SU-DHL-6 (cell line): Measurements from ENCODE around the gene C18orf54.

Experiments
- H2AFZ ChIP-seq: fragments of 200-600 bp; sonication (generic); 2 replicates; pipeline ENCODE4 v1.6.1; 2014; ENCODE audit warnings: low read depth, mild to moderate bottlenecking, moderate library complexity, mixed read lengths, antibody characterized with exemption, low read length; ENCODE audit not compliant: severe bottlenecking
- H3F3A ChIP-seq: fragments of 200-600 bp; shearing (Covaris generic); 2 replicates; pipeline ENCODE4 v1.6.0; 2016; ENCODE audit warnings: antibody characterized with exemption, mild to moderate bottlenecking; ENCODE audit not compliant: insufficient read depth
- H3K27ac ChIP-seq: fragments of 200-600 bp; sonication (generic); 2 replicates; pipeline ENCODE4 v1.5.1; 2016; ENCODE audit warnings: low read depth, mild to moderate bottlenecking, low read length, moderate library complexity, mixed read lengths
- H3K27me3 ChIP-seq: fragments of 200-600 bp; sonication (generic), shearing (Covaris generic); 2 replicates; pipeline ENCODE4 v1.6.0; 2014; ENCODE audit warnings: mild to moderate bottlenecking, low read length
- H3K36me3 ChIP-seq: fragments of 200-600 bp; sonication (generic); 2 replicates; pipeline ENCODE4 v1.6.1; 2014; ENCODE audit warnings: mild to moderate bottlenecking, low read length, mixed read lengths
- H3K4me2 ChIP-seq: fragments of 300-600, 200-600 bp; shearing (Covaris generic), sonication (generic); 2 replicates; pipeline ENCODE4 v1.6.0; 2014; ENCODE audit warnings: low read length, low read depth, mild to moderate bottlenecking; ENCODE audit not compliant: poor library complexity, severe bottlenecking
- H3K4me3 ChIP-seq: fragments of 200-600 bp; sonication (generic); 2 replicates; pipeline ENCODE4 v1.5.1; 2014; ENCODE audit warnings: antibody characterized with exemption, low read length, mild to moderate bottlenecking, mixed read lengths; ENCODE audit not compliant: insufficient read depth, poor library complexity, severe bottlenecking
- H3K79me2 ChIP-seq: fragments of 200-600 bp; sonication (generic); 2 replicates; pipeline ENCODE4 v1.6.1; 2014; ENCODE audit warnings: mild to moderate bottlenecking, low read length, moderate library complexity; ENCODE audit not compliant: insufficient read depth
- H3K9ac ChIP-seq: fragments of 200-600 bp; sonication (generic); 2 replicates; pipeline ENCODE4 v1.7.0; 2014; ENCODE audit warnings: mild to moderate bottlenecking, low read length
- H3K9me2 ChIP-seq: fragments of 200-600 bp; sonication (generic); replicated peaks from 2 replicates; pipeline ENCODE4 v1.6.1; 2014; ENCODE audit warnings: low read length; ENCODE audit not compliant: insufficient read depth
- H3K9me3 ChIP-seq: fragments of 200-600 bp; sonication (generic); 2 replicates; pipeline ENCODE4 v1.6.1; 2014; ENCODE audit warnings: low read length, mixed read lengths; ENCODE audit not compliant: insufficient read depth
- H4K20me1 ChIP-seq: fragments of 200-600 bp; sonication (generic); 2 replicates; pipeline ENCODE4 v1.6.1; 2014; ENCODE audit warnings: low read depth, mild to moderate bottlenecking, antibody characterized with exemption, low read length, moderate library complexity, mixed read lengths
- CTCF ChIP-seq: fragments of 200-600 bp; sonication (generic); IDR thresholded peaks from one replicate; pipeline ENCODE4 v1.5.1; 2017; ENCODE audit warnings: antibody characterized with exemption, mild to moderate bottlenecking, low read length, moderate library complexity; ENCODE audit not compliant: insufficient read depth, poor library complexity, severe bottlenecking
- EZH2phosphoT487 ChIP-seq: fragments of 200-600 bp; sonication (generic), shearing (Covaris generic); conservative IDR thresholded peaks from 2 replicates; pipeline ENCODE4 v1.6.1; 2018; ENCODE audit warnings: mild to moderate bottlenecking, antibody characterized with exemption, low read length, moderate library complexity, mixed read lengths

The C18orf54 gene

GRCh38 chr18:54351186-54351585, 6.5 kb upstream of the C18orf54 start:
- H3K4me3 ChIP-seq: no peak overlapping the region
- H3K9me3 ChIP-seq: no peaks in the 10 kb centered on the region
- H3K4me2 ChIP-seq: no peak overlapping the region
- H3F3A ChIP-seq: peaks cover 2% of the 10 kb centered on the region; the same call in 1 of the 2 replicates
- no peaks in the 10 kb centered on the region for H4K20me1 ChIP-seq
- no peaks in the 10 kb centered on the region for H3K36me3 ChIP-seq
- H3K27me3 ChIP-seq: no peaks in the 10 kb centered on the region
- H3K9ac ChIP-seq: no peak overlapping the region
- no peaks in the 10 kb centered on the region for H3K9me2 ChIP-seq
- H2AFZ ChIP-seq: no peak overlapping the region
- no peaks in the 10 kb centered on the region for H3K79me2 ChIP-seq
- no peak overlapping the region for H3K27ac ChIP-seq
- TF ChIP-seq CTCF: no peak
- no peak for TF ChIP-seq EZH2phosphoT487

GRCh38 chr18:54357082-54357659, 535 bp upstream of the C18orf54 start:
- Histone ChIP-seq H2AFZ (peak overlapping the region; percentile 100), H4K20me1 (no peaks in the 10 kb centered on the region), H3K9ac (peak overlapping the region; percentile 89), H3K4me2 (peak overlapping the region; percentile 75), H3K9me2 (no peaks in the 10 kb centered on the region), H3K36me3 (peaks cover 18% of the 10 kb centered on the region), H3F3A (peaks cover 19% of the 10 kb centered on the region; the same call in 1 of the 2 replicates), H3K27me3 (no peaks in the 10 kb centered on the region), H3K79me2 (peaks cover 4% of the 10 kb centered on the region; the same call in 1 of the 2 replicates), H3K9me3 (no peaks in the 10 kb centered on the region), H3K27ac (peak overlapping the region; percentile 17; the same call in 1 of the 2 replicates), H3K4me3 (peak overlapping the region; percentile 89)
- no peak for TF ChIP-seq EZH2phosphoT487
- no peak for TF ChIP-seq CTCF

- Histone ChIP-seq H3K9me2 (no peaks in the 10 kb centered on the region), H3K4me3 (peak overlapping the region; percentile 89), H3F3A (peaks cover 24% of the 10 kb centered on the region; the same call in 1 of the 2 replicates), H3K4me2 (peak overlapping the region; percentile 75), H4K20me1 (no peaks in the 10 kb centered on the region), H3K79me2 (peaks cover 4% of the 10 kb centered on the region; the same call in 1 of the 2 replicates), H3K27ac (peak overlapping the region; percentile 60; the same call in 1 of the 2 replicates), H2AFZ (peak overlapping the region; percentile 100), H3K27me3 (no peaks in the 10 kb centered on the region), H3K9ac (peak overlapping the region; percentile 89), H3K36me3 (peaks cover 24% of the 10 kb centered on the region), H3K9me3 (no peaks in the 10 kb centered on the region)
- TF ChIP-seq EZH2phosphoT487 (no peak), CTCF (no peak)
Measured at GRCh38 chr18:54358495-54359040, 862 bp downstream of the C18orf54 start.
